Tibial nerve (tissue), 4 donors: Measurements from ENCODE around the gene CBY1. TPM values are rescaled to one million over a fixed set of nuclear protein-coding genes. Genes with fewer than 3 reads are reported as not detected.

Experiments
- DNase-seq, 2 donors: peaks; one replicate each; pipeline ENCODE4 v3.0.0-alpha.2; 2019; ENCODE audit warnings: low spot score in 2 of 2
- H3K27ac ChIP-seq, 4 donors: fragments of 200-600 bp; sonication (generic) in 3 of 4; one replicate each; pipeline ENCODE4 v1.5.1; 2017 to 2019; ENCODE audit warnings: mild to moderate bottlenecking in 1 of 4
- H3K27me3 ChIP-seq, 2 donors: fragments of 200-600 bp; sonication (generic) in 1 of 2; one replicate each; pipeline versions ENCODE4 v1.5.1 to v1.6.0; 2017 to 2019
- H3K36me3 ChIP-seq, 3 donors: fragments of 200-600 bp; sonication (generic); one replicate each; pipeline ENCODE4 v1.5.1; 2018 to 2019
- H3K4me1 ChIP-seq, 4 donors: fragments of 200-600 bp; sonication (generic) in 3 of 4; one replicate each; pipeline ENCODE4 v1.5.1; 2017 to 2019
- H3K4me3 ChIP-seq, 4 donors: fragments of 200-600 bp; sonication (generic) in 3 of 4; one replicate each; pipeline ENCODE4 v1.5.1; 2017 to 2019; ENCODE audit warnings: mild to moderate bottlenecking in 1 of 4, moderate library complexity in 1 of 4
- H3K9me3 ChIP-seq, 4 donors: fragments of 200-600 bp; sonication (generic) in 3 of 4; one replicate each; pipeline ENCODE4 v1.5.1; 2017 to 2019
- CTCF ChIP-seq, 5 experiments: fragments of 200-600 bp in 3 of 5; fragments of 450-650 bp in 2 of 5; sonication (generic) in 3 of 5; IDR thresholded peaks; one replicate each; pipeline ENCODE4 v1.5.1; 2016 to 2019; ENCODE audit warnings: antibody characterized with exemption in 5 of 5, mild to moderate bottlenecking in 3 of 5, moderate library complexity in 2 of 5
- EP300 ChIP-seq, 2 donors: sonication (generic); formaldehyde crosslinking; IDR thresholded peaks; one replicate each; pipeline ENCODE4 v1.6.1; 2017; ENCODE audit warnings: antibody characterized with exemption in 2 of 2, mild to moderate bottlenecking in 1 of 2
- POLR2A ChIP-seq, 2 donors: fragments of 450-650 bp; IDR thresholded peaks; one replicate each; pipeline ENCODE4 v1.6.1; 2017; ENCODE audit warnings: antibody characterized with exemption in 2 of 2, mild to moderate bottlenecking in 2 of 2, moderate library complexity in 2 of 2
- whole genome bisulfite sequencing, 2 donors: methylation state at CpG; one replicate each; pipeline ENCODE4 v1.1.5; 2018; 5-methylcytosine and 5-hydroxymethylcytosine counted together
- total RNA-seq, 4 donors: library from RNA; depleted of rRNA; stranded (reverse); fragments of >200 nt; gene quantifications; one replicate each; pipeline ENCODE4 v1.1.0, GENCODE V29; 2016

The CBY1 gene
- total RNA-seq, 4 donors from 2014 or later = 13.5 to 24.3 (median 17.8) TPM

GRCh38 chr22:38721551-38721950, 65.1 kb downstream of the CBY1 start:
- no peak for DNase-seq
- H3K9me3 ChIP-seq = no peaks in the 10 kb centered on the region
- H3K4me3 ChIP-seq = no peak overlapping the region
- WGBS, 2 donors = 89 to 92% methylated on average over 7 of the region's 7 CpGs
- no peaks in the 10 kb centered on the region for H3K27me3 ChIP-seq
- peaks cover 0 to 16% (median 3%) of the 10 kb centered on the region in 4 donors for H3K4me1 ChIP-seq
- H3K36me3 ChIP-seq = peaks cover 6 to 79% (median 53%) of the 10 kb centered on the region in 3 donors
- no peak for TF ChIP-seq EP300 (IDR thresholded peaks at IDR 0.05)
- no peak for TF ChIP-seq POLR2A (IDR thresholded peaks at IDR 0.05)
- no peak for TF ChIP-seq CTCF (IDR thresholded peaks at IDR 0.05)
- H3K27ac ChIP-seq = no peak overlapping the region

Other genes starting within 250 kb of the CBY1 start
- gene KCNJ4, start 201.4 kb upstream of the CBY1 start, total RNA-seq = 1 to 10 TPM in 3 of 4 donors, under 1 TPM in 1; 0.63 to 1.6 (median 1.1) TPM
- gene KDELR3, start 188.5 kb upstream of the CBY1 start, total RNA-seq = 10 to 100 TPM in 3 of 4 donors, 1 to 10 TPM in 1; 6.1 to 18.0 (median 10.6) TPM
- gene DDX17, start 150.3 kb upstream of the CBY1 start, total RNA-seq = 100 to 1,000 TPM; 734 to 934 (median 864) TPM
- 10 to 100 TPM in 1 of 4 donors, 1 to 10 TPM in 3; 2.1 to 10.8 (median 4.5) TPM for gene DMC1, start 86.5 kb upstream of the CBY1 start, total RNA-seq
- gene FAM227A, start 246 bp upstream of the CBY1 start, total RNA-seq = 10 to 100 TPM in 2 of 4 donors, 1 to 10 TPM in 2; 1.3 to 10.2 (median 6.7) TPM
- 10 to 100 TPM; 23.1 to 28.5 (median 27.1) TPM for gene TOMM22, start 25.3 kb downstream of the CBY1 start, total RNA-seq
- gene JOSD1, start 44.3 kb downstream of the CBY1 start, total RNA-seq = 10 to 100 TPM; 50.7 to 86.4 (median 76.0) TPM
- 10 to 100 TPM; 46.0 to 72.0 (median 56.6) TPM for gene GTPBP1, start 49.3 kb downstream of the CBY1 start, total RNA-seq
- gene SUN2, start 99.4 kb downstream of the CBY1 start, total RNA-seq = 1,000 to 10,000 TPM in 1 of 4 donors, 100 to 1,000 TPM in 3; 640 to 1,234 (median 846) TPM
- 10 to 100 TPM; 14.7 to 17.7 (median 17.1) TPM for gene DNAL4, start 137.5 kb downstream of the CBY1 start, total RNA-seq
- gene NPTXR, start 187.4 kb downstream of the CBY1 start, total RNA-seq = 10 to 100 TPM in 1 of 4 donors, 1 to 10 TPM in 3; 7.5 to 12.3 (median 8.4) TPM
- 10 to 100 TPM; 50.0 to 78.0 (median 56.8) TPM for gene CBX6, start 215.6 kb downstream of the CBY1 start, total RNA-seq